AG10803 (cell line): Measurements from ENCODE around the gene CXCL5.
"Not testable (repeated sequence)": the region's sequence is repeated elsewhere in the genome, so short reads cannot be mapped to it uniquely, and the experiment has no call there.

Experiments used
- DNase-seq: peaks from one replicate; pipeline ENCODE4 v3.0.0; 2010; ENCODE audit warnings: low read depth
- H3K4me3 ChIP-seq: 2 replicates; pipeline ENCODE4 v1.5.1; 2011; ENCODE audit warnings: mild to moderate bottlenecking, low read length, control low read depth
- TF ChIP-seq, protein P1 (sequence below): conservative IDR thresholded peaks from 2 replicates; pipeline ENCODE4 v1.5.1; 2011; ENCODE audit warnings: mild to moderate bottlenecking, low read length, control low read depth, inconsistent platforms

The CXCL5 gene

DNA sequence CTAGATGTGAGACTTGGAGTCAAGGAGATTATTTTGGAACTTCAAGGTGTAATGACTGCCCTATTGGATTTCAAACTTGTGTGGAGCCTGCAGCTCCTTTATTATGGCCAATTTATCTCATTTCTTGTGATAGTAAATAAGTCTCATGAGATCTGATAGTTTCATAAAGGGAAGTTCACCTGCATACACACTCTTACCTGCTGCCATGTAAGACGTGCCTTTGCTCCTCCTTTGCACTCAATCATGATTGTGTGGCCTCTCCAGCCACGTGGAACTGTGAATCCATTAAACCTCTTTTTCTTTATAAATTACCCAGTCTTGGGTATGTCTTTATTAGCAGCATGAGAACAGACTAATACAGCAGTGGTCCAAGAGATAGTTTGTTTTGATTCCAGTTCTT, 35.8 kb downstream of the CXCL5 start:
- no peak for DNase-seq
- no peak overlapping the region for H3K4me3 ChIP-seq
- TF ChIP-seq, protein P1, sequence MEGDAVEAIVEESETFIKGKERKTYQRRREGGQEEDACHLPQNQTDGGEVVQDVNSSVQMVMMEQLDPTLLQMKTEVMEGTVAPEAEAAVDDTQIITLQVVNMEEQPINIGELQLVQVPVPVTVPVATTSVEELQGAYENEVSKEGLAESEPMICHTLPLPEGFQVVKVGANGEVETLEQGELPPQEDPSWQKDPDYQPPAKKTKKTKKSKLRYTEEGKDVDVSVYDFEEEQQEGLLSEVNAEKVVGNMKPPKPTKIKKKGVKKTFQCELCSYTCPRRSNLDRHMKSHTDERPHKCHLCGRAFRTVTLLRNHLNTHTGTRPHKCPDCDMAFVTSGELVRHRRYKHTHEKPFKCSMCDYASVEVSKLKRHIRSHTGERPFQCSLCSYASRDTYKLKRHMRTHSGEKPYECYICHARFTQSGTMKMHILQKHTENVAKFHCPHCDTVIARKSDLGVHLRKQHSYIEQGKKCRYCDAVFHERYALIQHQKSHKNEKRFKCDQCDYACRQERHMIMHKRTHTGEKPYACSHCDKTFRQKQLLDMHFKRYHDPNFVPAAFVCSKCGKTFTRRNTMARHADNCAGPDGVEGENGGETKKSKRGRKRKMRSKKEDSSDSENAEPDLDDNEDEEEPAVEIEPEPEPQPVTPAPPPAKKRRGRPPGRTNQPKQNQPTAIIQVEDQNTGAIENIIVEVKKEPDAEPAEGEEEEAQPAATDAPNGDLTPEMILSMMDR = no peak

- DNase-seq, H3K4me3 ChIP-seq: not testable (repeated sequence)
Observed at GRCh38 chr4:73959041-73959440, 39.4 kb downstream of the CXCL5 start.

DNA sequence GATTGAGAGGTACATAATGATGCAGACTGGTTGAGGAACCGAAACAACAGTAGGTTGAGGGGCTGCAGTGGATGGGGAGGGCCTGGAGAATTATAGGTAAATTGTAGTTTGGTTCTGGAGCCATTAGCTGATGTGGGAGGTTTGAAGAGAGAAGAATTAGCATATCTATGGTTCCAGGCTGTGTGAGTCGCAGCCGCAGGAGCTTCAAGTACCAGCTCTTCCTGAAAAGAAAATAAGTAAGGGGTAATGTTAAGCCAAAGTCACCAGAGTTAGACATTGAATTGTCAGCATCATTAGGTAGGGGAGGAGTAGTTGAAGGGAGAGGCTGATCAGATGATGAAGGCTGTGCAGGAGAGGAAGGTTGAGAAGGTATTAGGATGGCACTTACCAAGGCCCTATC, 46.1 kb downstream of the CXCL5 start:
- TF ChIP-seq, protein P1 = no peak
- H3K4me3 ChIP-seq = no peak overlapping the region
- DNase-seq = no peak

DNA sequence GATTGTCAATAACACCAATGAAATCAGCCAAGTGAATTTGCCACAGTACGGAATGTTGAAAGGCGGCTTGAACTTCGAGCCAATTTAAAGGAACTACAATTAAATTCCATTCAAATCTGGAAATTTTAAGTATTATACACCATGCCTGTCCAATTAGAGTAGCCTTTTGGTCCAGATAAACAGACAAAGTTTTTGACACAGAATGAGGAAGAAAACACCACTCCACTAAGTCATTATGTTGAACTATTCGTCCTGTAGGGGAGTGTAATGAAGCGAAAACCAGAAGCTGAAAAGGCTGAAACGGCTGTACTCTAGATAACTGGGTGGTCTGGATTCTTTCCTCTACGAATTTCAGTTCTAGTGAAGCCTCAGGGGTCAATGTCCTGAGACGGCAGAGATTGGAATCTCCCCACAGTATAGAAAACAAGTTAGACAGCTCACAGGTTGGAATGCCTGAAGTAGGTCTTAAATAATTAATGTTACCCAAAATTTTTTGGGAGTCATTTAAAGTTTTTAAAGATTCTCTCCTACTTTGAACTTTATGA, 48.0 kb downstream of the CXCL5 start:
- not testable (repeated sequence) for DNase-seq, H3K4me3 ChIP-seq

DNA sequence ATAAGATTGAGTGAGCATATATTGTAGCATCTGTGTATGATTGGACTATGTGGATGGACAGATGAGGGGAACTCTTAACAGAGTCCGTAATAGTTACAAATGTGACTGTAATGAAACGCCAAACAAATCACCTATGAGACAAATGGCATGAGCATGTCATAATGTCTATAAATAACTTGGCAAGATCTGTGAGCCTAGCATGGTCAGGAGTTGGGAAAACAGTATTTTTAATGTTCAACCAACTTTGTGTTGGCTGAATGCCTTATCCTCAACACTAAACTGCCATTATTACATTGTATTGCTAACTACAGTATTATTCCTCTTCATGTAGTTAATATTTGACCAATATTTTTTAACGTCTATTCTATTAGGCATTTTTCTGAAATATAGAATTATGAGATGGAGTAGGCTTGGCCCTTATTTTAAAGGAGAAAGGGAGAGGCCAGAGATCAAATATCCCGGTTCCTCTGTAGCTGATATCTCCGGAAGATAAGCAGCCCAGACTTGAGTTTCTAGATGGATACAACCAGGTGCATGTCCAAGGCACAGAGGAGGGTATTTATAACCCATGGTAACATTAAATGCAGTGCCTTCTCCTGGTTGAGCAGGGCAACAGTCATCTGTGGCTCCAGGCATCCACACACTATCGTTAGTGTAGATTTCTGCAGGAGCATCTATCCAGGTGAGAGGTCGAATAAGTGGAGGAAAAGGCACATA, 49.3 kb downstream of the CXCL5 start:
- DNase-seq = no peak
- TF ChIP-seq, protein P1 = no peak
- no peak overlapping the region for H3K4me3 ChIP-seq

DNA sequence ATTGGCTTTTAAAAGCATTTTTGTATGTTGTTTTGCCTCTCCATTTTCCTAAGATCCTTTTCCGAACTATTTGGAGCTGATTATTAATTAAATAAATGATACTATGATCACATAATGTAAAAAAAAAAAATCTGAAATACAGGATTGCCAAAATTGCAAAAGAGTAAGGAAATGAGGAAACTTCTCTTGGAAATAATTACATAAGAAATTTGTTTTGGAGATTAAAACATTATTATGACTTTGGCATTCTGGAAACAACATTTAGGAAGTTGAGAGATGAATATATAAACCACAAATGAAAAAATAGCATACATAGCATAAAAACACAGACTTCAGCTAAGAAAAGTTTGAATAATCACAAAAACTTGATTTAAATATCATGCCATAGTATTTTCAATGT, 50.2 kb downstream of the CXCL5 start:
- no peak for DNase-seq
- TF ChIP-seq, protein P1 = no peak
- no peak overlapping the region for H3K4me3 ChIP-seq

DNA sequence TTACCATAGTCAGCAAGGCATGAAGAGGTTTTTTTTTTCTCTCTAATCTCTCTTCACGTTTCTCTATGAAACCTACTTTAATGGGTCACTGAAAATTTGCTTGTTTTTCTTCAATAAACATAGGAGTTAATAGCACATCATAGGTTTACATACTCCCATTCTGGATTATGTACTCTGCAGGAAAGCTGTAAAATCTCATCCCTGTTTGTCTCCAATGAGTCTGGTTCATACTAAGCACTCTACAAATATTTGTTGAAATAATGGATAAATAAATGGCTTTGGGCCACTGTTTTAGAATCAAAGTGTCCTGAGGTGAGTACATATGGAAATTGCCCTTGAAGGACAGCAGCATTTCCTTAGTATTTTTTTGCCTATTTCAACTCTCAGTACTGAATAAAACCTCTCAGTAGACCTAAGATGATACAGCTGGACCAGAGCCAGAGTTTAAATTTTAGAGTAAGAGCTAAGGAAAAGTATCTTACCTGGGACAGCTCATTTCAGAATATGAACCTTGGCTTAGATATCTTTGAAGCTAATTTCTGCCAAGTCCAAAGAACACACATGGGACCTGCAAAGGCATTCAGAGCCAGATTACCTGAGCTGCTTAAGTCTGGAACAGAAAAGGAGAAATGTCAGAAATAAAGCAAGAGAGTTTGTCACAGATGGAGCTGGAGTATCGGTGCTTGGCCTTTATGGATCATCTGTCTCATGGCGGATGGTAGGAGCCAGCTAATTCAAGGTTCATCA, 51.1 kb downstream of the CXCL5 start:
- TF ChIP-seq, protein P1 = no peak
- H3K4me3 ChIP-seq = no peak overlapping the region
- DNase-seq = no peak
